Naive B cell (primary cell): ENCODE results near the gene CHRNA5. TPM values are rescaled to one million over a fixed set of nuclear protein-coding genes. Genes with fewer than 3 reads are reported as not detected.
"Not testable (repeated sequence)": the region's sequence is repeated elsewhere in the genome, so short reads cannot be mapped to it uniquely, and the experiment has no call there.

Experiments
- ATAC-seq, 2 donors: fragments of 150-1000 bp; cut with Tn5 transposase; 2 replicates each; pipeline ENCODE4 v1.10.0; 2021; ENCODE audit warnings: low read depth in 2 of 2, mild to moderate bottlenecking in 2 of 2, moderate library complexity in 2 of 2
- DNase-seq: peaks from one replicate; pipeline ENCODE4 v3.0.0; 2022
- H3K27ac Mint-ChIP-seq, 6 donors: one replicate each; pipeline ENCODE4 v1.8.0; 2020 to 2022; ENCODE audit warnings: mild to moderate bottlenecking in 6 of 6, mixed read lengths in 6 of 6, moderate library complexity in 5 of 6, inconsistent platforms in 2 of 6
- H3K27me3 Mint-ChIP-seq, 3 donors: one replicate each; pipeline ENCODE4 v1.8.0; 2021 to 2022; ENCODE audit warnings: mixed read lengths in 3 of 3, mild to moderate bottlenecking in 1 of 3
- H3K36me3 Mint-ChIP-seq, 2 donors: one replicate each; pipeline ENCODE4 v1.8.0; 2020 to 2022; ENCODE audit warnings: mixed read lengths in 2 of 2, inconsistent platforms in 1 of 2, mild to moderate bottlenecking in 1 of 2
- H3K4me1 Mint-ChIP-seq, 3 donors: one replicate each; pipeline ENCODE4 v1.8.0; 2020 to 2022; ENCODE audit warnings: mixed read lengths in 3 of 3, inconsistent platforms in 1 of 3, mild to moderate bottlenecking in 1 of 3, moderate library complexity in 1 of 3
- H3K4me3 Mint-ChIP-seq, 8 donors: one replicate each; pipeline ENCODE4 v1.8.0; 2020 to 2022; ENCODE audit warnings: mild to moderate bottlenecking in 8 of 8, mixed read lengths in 8 of 8, moderate library complexity in 8 of 8, inconsistent platforms in 2 of 8
- H3K9me3 Mint-ChIP-seq, 7 donors: one replicate each; pipeline ENCODE4 v1.8.0; 2020 to 2022; ENCODE audit warnings: mixed read lengths in 7 of 7, mild to moderate bottlenecking in 5 of 7, inconsistent platforms in 2 of 7, moderate library complexity in 1 of 7
- polyA plus RNA-seq, 6 donors: library from polyadenylated mRNA; unstranded; fragments of 300-500 nt; fragmentation: Illumina TruSeq; gene quantifications; one replicate each; pipeline ENCODE4 v1.2.3, GENCODE V29; 2021; ENCODE audit warnings: low read depth in 6 of 6

CHRNA5 gene
- polyA plus RNA-seq, 6 donors from 2014 or later, result 0.23 to 0.49 TPM; not detected in 4

GRCh38 chr15:78574944-78575343, 9.6 kb downstream of the CHRNA5 start:
- no peaks in the 10 kb centered on the region for H3K36me3 Mint-ChIP-seq

DNA sequence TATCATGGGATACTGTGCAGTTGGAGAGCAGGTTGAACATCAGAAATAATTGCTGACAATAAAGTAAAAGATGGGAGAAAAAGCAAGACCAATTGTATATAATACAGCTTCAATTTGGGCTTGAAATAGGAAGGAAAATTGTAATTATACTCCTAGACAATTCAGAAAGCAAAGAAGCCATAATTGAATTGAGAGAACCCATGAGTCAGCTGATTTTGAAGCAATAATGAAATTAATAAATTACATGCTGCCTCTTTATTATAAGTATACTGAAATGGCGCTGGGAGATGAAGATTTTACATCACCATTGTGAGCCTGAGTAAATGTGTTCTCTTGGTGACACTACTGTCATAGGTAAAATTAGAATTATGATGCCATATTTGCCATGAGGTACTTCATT, 32.3 kb downstream of the CHRNA5 start:
- H3K4me3 Mint-ChIP-seq, result no peak overlapping the region
- H3K27ac Mint-ChIP-seq, result no peak overlapping the region
- H3K27me3 Mint-ChIP-seq, result peaks cover 2 to 11% (median 4%) of the 10 kb centered on the region in 3 donors
- no peaks in the 10 kb centered on the region for H3K36me3 Mint-ChIP-seq
- DNase-seq (no peak), ATAC-seq (no peak)
- no peaks in the 10 kb centered on the region for H3K9me3 Mint-ChIP-seq
- no peaks in the 10 kb centered on the region for H3K4me1 Mint-ChIP-seq

More at GRCh38 chr15:78574944-78575343, 9.6 kb downstream of the CHRNA5 start:
- ATAC-seq (no peak), DNase-seq (no peak)
- Mint-ChIP-seq H3K9me3 (no peaks in the 10 kb centered on the region), H3K27ac (no peak overlapping the region), H3K4me1 (no peaks in the 10 kb centered on the region), H3K4me3 (no peak overlapping the region), H3K27me3 (peaks cover 0 to 6% (median 5%) of the 10 kb centered on the region in 3 donors)

- Mint-ChIP-seq H3K27me3 (peaks cover 6 to 17% (median 10%) of the 10 kb centered on the region in 3 donors), H3K4me1 (no peaks in the 10 kb centered on the region), H3K4me3 (no peak overlapping the region), H3K27ac (no peak overlapping the region), H3K36me3 (no peaks in the 10 kb centered on the region), H3K9me3 (no peaks in the 10 kb centered on the region)
- ATAC-seq (no peak), DNase-seq (no peak)
Observed at GRCh38 chr15:78598348-78598747, 33.0 kb downstream of the CHRNA5 start.

GRCh38 chr15:78599189-78599588, 33.9 kb downstream of the CHRNA5 start:
- Mint-ChIP-seq H3K27me3 (peaks cover 14 to 25% (median 18%) of the 10 kb centered on the region in 3 donors), H3K27ac (no peak overlapping the region), H3K36me3 (no peaks in the 10 kb centered on the region), H3K4me3 (no peak overlapping the region), H3K9me3 (no peaks in the 10 kb centered on the region), H3K4me1 (no peaks in the 10 kb centered on the region)
- no peak for DNase-seq
- no peak for ATAC-seq

- no peak overlapping the region for H3K4me3 Mint-ChIP-seq
- H3K36me3 Mint-ChIP-seq, result no peaks in the 10 kb centered on the region
- H3K9me3 Mint-ChIP-seq, result no peaks in the 10 kb centered on the region
- DNase-seq (no peak), ATAC-seq (no peak)
- no peak overlapping the region for H3K27ac Mint-ChIP-seq
- peaks cover 21 to 53% (median 52%) of the 10 kb centered on the region in 3 donors for H3K27me3 Mint-ChIP-seq
- H3K4me1 Mint-ChIP-seq, result no peaks in the 10 kb centered on the region
Observed at GRCh38 chr15:78603467-78603866, 38.1 kb downstream of the CHRNA5 start.

GRCh38 chr15:78604420-78604819, 39.1 kb downstream of the CHRNA5 start:
- H3K4me1 Mint-ChIP-seq, result no peaks in the 10 kb centered on the region
- ATAC-seq, result no peak
- H3K27ac Mint-ChIP-seq, result no peak overlapping the region
- no peak overlapping the region for H3K4me3 Mint-ChIP-seq
- H3K9me3 Mint-ChIP-seq, result peaks cover 0 to 2% (median 0%) of the 10 kb centered on the region in 7 donors
- peaks cover 21 to 59% (median 52%) of the 10 kb centered on the region in 3 donors for H3K27me3 Mint-ChIP-seq
- no peak for DNase-seq
- no peaks in the 10 kb centered on the region for H3K36me3 Mint-ChIP-seq

GRCh38 chr15:78605201-78605600, 39.9 kb downstream of the CHRNA5 start:
- ATAC-seq, result no peak
- DNase-seq, result no peak
- Mint-ChIP-seq H3K27ac (no peak overlapping the region), H3K9me3 (peaks cover 0 to 3% (median 0%) of the 10 kb centered on the region in 7 donors), H3K4me3 (no peak overlapping the region), H3K36me3 (no peaks in the 10 kb centered on the region), H3K27me3 (peaks cover 21 to 66% (median 58%) of the 10 kb centered on the region in 3 donors), H3K4me1 (no peaks in the 10 kb centered on the region)

- Mint-ChIP-seq H3K27ac (peak overlapping the region in 1 of 6 donors; percentile 86), H3K9me3 (peaks cover 0 to 4% (median 0%) of the 10 kb centered on the region in 7 donors), H3K27me3 (peaks cover 21 to 68% (median 60%) of the 10 kb centered on the region in 3 donors), H3K4me1 (no peaks in the 10 kb centered on the region), H3K4me3 (no peak overlapping the region), H3K36me3 (no peaks in the 10 kb centered on the region)
- DNase-seq (no peak), ATAC-seq (no peak)
Observed at GRCh38 chr15:78605680-78606079, 40.4 kb downstream of the CHRNA5 start.

- ATAC-seq, H3K4me3 Mint-ChIP-seq, H3K4me1 Mint-ChIP-seq, H3K36me3 Mint-ChIP-seq, DNase-seq, H3K9me3 Mint-ChIP-seq, H3K27ac Mint-ChIP-seq: not testable (repeated sequence)
- peaks cover 7 to 47% (median 30%) of the 10 kb centered on the region in 3 donors for H3K27me3 Mint-ChIP-seq
Observed at GRCh38 chr15:78609551-78609950, 44.2 kb downstream of the CHRNA5 start.

DNA sequence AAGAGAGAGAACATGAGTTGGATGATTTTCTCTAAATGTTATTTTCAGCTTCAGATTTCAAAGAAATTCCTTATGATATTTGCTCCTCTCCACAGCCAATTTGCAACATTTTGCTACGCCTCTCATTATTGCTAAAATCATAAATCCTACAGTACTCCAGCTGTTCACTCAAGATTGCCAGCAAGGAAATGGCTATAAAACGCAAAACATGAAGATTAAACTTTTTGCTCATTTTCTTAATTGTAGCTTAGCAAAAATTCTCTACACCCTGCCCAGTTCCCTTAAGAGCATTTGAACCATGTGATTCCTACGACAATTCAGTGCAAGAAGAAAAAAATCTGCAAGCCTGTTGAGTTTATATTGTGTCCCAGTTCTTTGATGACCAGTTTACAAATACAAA, 48.7 kb downstream of the CHRNA5 start:
- Mint-ChIP-seq H3K4me1 (peaks cover 0 to 6% (median 6%) of the 10 kb centered on the region in 3 donors), H3K27me3 (peaks cover 8 to 35% (median 9%) of the 10 kb centered on the region in 3 donors), H3K4me3 (no peak overlapping the region), H3K27ac (no peak overlapping the region), H3K9me3 (peaks cover 0 to 4% (median 0%) of the 10 kb centered on the region in 7 donors), H3K36me3 (no peaks in the 10 kb centered on the region)
- DNase-seq, result no peak
- no peak for ATAC-seq

DNA sequence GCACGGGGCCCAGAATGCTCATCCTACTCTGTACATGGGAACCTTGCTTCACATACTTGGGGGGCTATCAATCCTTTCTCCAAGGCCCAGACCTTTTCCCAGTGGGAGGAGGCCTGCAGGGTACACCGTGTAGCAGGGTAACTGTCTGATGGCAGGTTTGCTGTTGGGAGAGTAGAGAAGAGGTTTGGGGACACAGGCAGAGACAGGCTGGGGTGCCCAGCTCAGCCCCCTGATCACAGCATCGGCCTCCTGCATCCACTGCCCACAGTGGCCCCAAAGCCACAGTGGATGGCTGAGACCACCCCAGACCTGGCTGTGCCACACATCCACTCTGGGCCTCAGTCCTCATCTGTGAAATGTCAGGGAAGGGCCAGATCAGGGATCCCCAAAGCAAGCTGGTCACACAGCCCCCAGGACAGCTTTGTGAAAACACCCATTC, 49.9 kb downstream of the CHRNA5 start:
- Mint-ChIP-seq H3K9me3 (peaks cover 0 to 2% (median 0%) of the 10 kb centered on the region in 7 donors), H3K27me3 (peaks cover 12 to 38% (median 16%) of the 10 kb centered on the region in 3 donors), H3K4me1 (peaks cover 0 to 8% (median 6%) of the 10 kb centered on the region in 3 donors), H3K4me3 (no peak overlapping the region), H3K36me3 (no peaks in the 10 kb centered on the region), H3K27ac (no peak overlapping the region)
- ATAC-seq, result no peak
- no peak for DNase-seq

GRCh38 chr15:78616506-78616905, 51.2 kb downstream of the CHRNA5 start:
- peaks cover 13 to 42% (median 18%) of the 10 kb centered on the region in 3 donors for H3K27me3 Mint-ChIP-seq
- no peak for DNase-seq
- H3K36me3 Mint-ChIP-seq, result no peaks in the 10 kb centered on the region
- no peak overlapping the region for H3K4me3 Mint-ChIP-seq
- H3K4me1 Mint-ChIP-seq, result peaks cover 0 to 11% (median 6%) of the 10 kb centered on the region in 3 donors
- H3K9me3 Mint-ChIP-seq, result no peaks in the 10 kb centered on the region
- no peak overlapping the region for H3K27ac Mint-ChIP-seq
- no peak for ATAC-seq

DNA sequence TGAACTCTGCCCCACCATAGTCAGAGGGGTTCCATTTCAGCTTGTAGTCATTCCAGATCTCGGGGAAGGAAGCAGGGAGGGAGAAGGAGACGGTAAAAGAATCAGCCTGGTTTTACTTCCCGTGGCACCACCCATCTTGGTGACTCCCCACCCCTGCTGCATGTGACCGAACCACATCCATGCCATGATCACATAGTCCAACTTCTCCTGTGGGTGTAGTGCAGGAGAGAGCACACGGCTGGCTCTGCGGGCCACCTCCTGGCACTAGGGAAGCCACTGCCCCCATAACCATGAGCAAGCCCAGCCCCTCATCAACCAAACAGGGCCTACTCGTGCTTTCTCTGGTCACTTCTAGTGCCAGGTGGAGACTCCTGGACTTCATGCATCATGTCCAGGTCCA, 51.8 kb downstream of the CHRNA5 start:
- DNase-seq (no peak), ATAC-seq (no peak)
- Mint-ChIP-seq H3K27ac (peak overlapping the region in 1 of 6 donors; percentile 93), H3K9me3 (no peaks in the 10 kb centered on the region), H3K27me3 (peaks cover 18 to 48% (median 23%) of the 10 kb centered on the region in 3 donors), H3K4me1 (peaks cover 0 to 11% (median 6%) of the 10 kb centered on the region in 3 donors), H3K4me3 (no peak overlapping the region), H3K36me3 (no peaks in the 10 kb centered on the region)

GRCh38 chr15:78617516-78617915, 52.2 kb downstream of the CHRNA5 start:
- ATAC-seq, result no peak

More at GRCh38 chr15:78617516-78617915, 52.2 kb downstream of the CHRNA5 start:
- Mint-ChIP-seq H3K27me3 (peaks cover 23 to 52% (median 26%) of the 10 kb centered on the region in 3 donors), H3K9me3 (no peaks in the 10 kb centered on the region), H3K27ac (peak overlapping the region in 1 of 6 donors; percentile 93), H3K4me3 (no peak overlapping the region), H3K4me1 (peaks cover 0 to 11% (median 6%) of the 10 kb centered on the region in 3 donors), H3K36me3 (no peaks in the 10 kb centered on the region)
- no peak for DNase-seq
